ENCODE data around the gene TUBB4A. TPM values are rescaled to one million over a fixed set of nuclear protein-coding genes. Genes with fewer than 3 reads are reported as not detected.

Gene TUBB4A
- total RNA-seq, 1 experiment from 2014 or later = 20.3 TPM

DNA sequence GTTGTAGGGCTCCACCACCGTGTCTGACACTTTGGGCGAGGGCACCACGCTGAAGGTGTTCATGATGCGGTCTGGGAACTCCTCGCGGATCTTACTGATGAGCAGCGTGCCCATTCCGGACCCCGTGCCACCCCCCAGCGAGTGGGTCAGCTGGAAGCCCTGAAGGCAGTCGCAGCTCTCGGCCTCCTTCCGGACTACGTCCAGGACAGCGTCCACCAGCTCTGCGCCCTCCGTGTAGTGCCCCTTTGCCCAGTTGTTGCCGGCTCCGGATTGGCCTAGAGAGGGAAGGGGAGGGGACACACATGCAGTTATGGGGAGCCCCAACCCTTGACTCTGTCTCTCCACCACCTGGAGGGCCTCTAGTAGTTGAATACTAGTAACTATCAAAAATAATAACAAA, 6.2 kb downstream of the TUBB4A start:
- H4K8ac ChIP-seq (replicated peaks; ENCODE audit: insufficient read length, low read depth, low read length) = no peak overlapping the region
- no peak overlapping the region for H2BK120ac ChIP-seq (ENCODE audit: low read depth, low read length, poor library complexity, severe bottlenecking)
- no peak overlapping the region for H4K5ac ChIP-seq (ENCODE audit: insufficient read length, low read depth, low read length)
- H3K9me3 ChIP-seq (ENCODE audit: control insufficient read depth, low read depth, low read length) = no peaks in the 10 kb centered on the region
- DNase-seq = no peak
- no peak overlapping the region for H3K27ac ChIP-seq (ENCODE audit: insufficient read length, low read depth, low read length)
- H3K4me2 ChIP-seq (ENCODE audit: insufficient read depth, insufficient read length, low read length) = no peak overlapping the region
- peaks cover 2 to 3% of the 10 kb centered on the region in 2 experiments; a peak in 1 of 5 replicates for H3K9me3 Mint-ChIP-seq
- H3T11ph ChIP-seq (ENCODE audit: low read length) = no peak overlapping the region
- no peak overlapping the region for H3K56ac ChIP-seq (ENCODE audit: insufficient read length, low read depth, low read length)
- H3K23ac ChIP-seq (ENCODE audit: insufficient read length, low read depth, low read length) = no peak overlapping the region
- H3K4me1 ChIP-seq (ENCODE audit: insufficient read depth, low read length) = no peaks in the 10 kb centered on the region
- H2BK5ac ChIP-seq (ENCODE audit: insufficient read length, low read length) = no peak overlapping the region
- no peak overlapping the region for H2AFZ ChIP-seq (ENCODE audit: low read length)
- no peaks in the 10 kb centered on the region for H3K79me2 ChIP-seq (ENCODE audit: insufficient read depth, low read length)
- no peak overlapping the region; the same call in 1 of the 2 replicates for H3K14ac ChIP-seq (ENCODE audit: insufficient read depth, low read length)
- H3K4me3 Mint-ChIP-seq = no peak overlapping the region
- H2AK5ac ChIP-seq (ENCODE audit: insufficient read length, low read length) = no peak overlapping the region
- H4K20me1 ChIP-seq (ENCODE audit: control insufficient read depth, insufficient read depth, insufficient read length) = no peaks in the 10 kb centered on the region
- TF ChIP-seq, protein P1, sequence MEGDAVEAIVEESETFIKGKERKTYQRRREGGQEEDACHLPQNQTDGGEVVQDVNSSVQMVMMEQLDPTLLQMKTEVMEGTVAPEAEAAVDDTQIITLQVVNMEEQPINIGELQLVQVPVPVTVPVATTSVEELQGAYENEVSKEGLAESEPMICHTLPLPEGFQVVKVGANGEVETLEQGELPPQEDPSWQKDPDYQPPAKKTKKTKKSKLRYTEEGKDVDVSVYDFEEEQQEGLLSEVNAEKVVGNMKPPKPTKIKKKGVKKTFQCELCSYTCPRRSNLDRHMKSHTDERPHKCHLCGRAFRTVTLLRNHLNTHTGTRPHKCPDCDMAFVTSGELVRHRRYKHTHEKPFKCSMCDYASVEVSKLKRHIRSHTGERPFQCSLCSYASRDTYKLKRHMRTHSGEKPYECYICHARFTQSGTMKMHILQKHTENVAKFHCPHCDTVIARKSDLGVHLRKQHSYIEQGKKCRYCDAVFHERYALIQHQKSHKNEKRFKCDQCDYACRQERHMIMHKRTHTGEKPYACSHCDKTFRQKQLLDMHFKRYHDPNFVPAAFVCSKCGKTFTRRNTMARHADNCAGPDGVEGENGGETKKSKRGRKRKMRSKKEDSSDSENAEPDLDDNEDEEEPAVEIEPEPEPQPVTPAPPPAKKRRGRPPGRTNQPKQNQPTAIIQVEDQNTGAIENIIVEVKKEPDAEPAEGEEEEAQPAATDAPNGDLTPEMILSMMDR (conservative IDR thresholded peaks at IDR 0.05) = no peak
- no peak overlapping the region for H3K9ac ChIP-seq (ENCODE audit: extremely low read depth, insufficient read length, low read length)
- no peaks in the 10 kb centered on the region for H3K79me1 ChIP-seq (ENCODE audit: insufficient read depth, low read depth, low read length, poor library complexity, severe bottlenecking)
- no peaks in the 10 kb centered on the region; a peak in 1 of 4 replicates for H3K4me1 Mint-ChIP-seq
- no peak overlapping the region for H2BK12ac ChIP-seq (ENCODE audit: insufficient read length, low read depth, low read length)
- peaks cover 16% of the 10 kb centered on the region for H3K27me3 Mint-ChIP-seq (ENCODE audit: low read depth)
- H3K27me3 ChIP-seq (ENCODE audit: insufficient read depth, low read length) = no peaks in the 10 kb centered on the region
- H2BK20ac ChIP-seq (ENCODE audit: low read depth, low read length, poor library complexity, severe bottlenecking) = no peak overlapping the region
- H2BK15ac ChIP-seq (ENCODE audit: low read depth, low read length) = no peak overlapping the region
- H3K23me2 ChIP-seq (ENCODE audit: insufficient read length, low read depth, low read length, poor library complexity, severe bottlenecking) = no peaks in the 10 kb centered on the region
- H3K18ac ChIP-seq (ENCODE audit: insufficient read length, low read depth, low read length) = no peak overlapping the region
- no peak overlapping the region for H4K91ac ChIP-seq (ENCODE audit: insufficient read length, low read depth, low read length)
- no CpG with 5 or more reads among the region's 19 CpGs for whole genome bisulfite sequencing (ENCODE audit: extremely low coverage, insufficient read length, low lambda C conversion rate)
- no peak overlapping the region for H3K27ac Mint-ChIP-seq
- H3K4ac ChIP-seq (ENCODE audit: low read depth, low read length) = no peak overlapping the region
- H3K36me3 Mint-ChIP-seq (ENCODE audit: insufficient read depth in 1 of 3, low read depth in 3 of 3) = peaks cover 0 to 24% (median 4%) of the 10 kb centered on the region in 3 experiments

All from H9 (cell line).